ENCODE results near the gene CILP2. TPM values are rescaled to one million over a fixed set of nuclear protein-coding genes. Genes with fewer than 3 reads are reported as not detected.
A peak's percentile ranks its signal among the peaks of the same experiment; 100 is the strongest.

The CILP2 gene
- total and polyA plus RNA-seq, 12 donors = 0.07 to 0.61 (median 0.21) TPM; not detected in 2

DNA sequence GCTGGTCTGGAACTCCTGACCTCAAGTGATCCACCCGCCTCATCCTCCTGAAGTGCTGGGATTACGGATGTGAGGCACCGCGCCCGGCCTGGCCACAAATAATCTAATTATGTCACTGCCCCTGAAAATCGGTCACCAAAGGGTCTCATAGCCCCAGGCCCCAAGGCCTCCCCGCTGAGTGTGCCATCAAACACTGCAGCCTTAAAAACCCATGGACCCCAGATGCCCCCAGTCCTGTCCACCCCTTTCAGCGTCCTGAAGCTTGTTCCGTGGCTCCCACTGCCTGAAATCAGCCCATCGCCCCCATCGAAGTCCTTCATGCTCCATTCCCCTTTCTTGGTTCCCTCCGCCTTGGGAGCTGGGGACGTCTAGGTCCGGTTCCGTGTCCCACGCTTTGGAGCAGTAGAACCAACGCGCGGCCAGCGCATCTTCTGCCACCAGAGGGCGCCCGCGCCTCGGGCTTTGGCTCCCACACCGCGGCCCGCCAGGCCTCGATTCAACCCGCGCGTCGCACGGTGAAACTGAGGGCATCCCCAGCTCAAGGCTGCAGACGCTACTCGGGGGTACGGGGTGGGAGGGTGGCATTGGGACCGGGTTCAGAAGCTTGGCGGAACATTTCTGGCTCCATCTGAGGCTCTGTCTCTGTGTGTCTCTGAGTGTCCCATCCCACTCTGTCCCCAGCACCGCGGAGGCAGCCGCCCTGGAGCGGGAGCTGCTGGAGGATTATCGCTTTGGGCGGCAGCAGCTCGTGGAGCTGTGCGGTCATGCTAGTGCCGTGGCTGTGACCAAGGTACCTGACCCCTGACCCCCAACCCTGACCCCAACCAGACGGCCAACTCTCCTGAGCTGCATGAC lies 5.9 kb upstream of the CILP2 start:
- Histone ChIP-seq H3K4me3 (no peak overlapping the region), H3K36me3 (peaks cover 0 to 23% (median 0%) of the 10 kb centered on the region in 9 donors), H3K9me3 (no peaks in the 10 kb centered on the region), H3K4me1 (peaks cover 0 to 18% (median 8%) of the 10 kb centered on the region in 9 donors), H3K27ac (no peak overlapping the region), H3K27me3 (peaks cover 0 to 6% (median 0%) of the 10 kb centered on the region in 7 donors)
- peak; percentile 90 to 98 (median 96) for TF ChIP-seq CTCF (IDR thresholded peaks at IDR 0.05)
- DNase-seq (peak; percentile 74 to 90), ATAC-seq (peak; percentile 43 to 82 (median 77))
- WGBS, 2 donors = 22 to 27% methylated on average over 48 of the region's 48 CpGs
- intact Hi-C loops (cut with DNase I) = loop anchor here (1.0 to 10.0 kb wide), 11 partner anchors 21 to 433 kb away; partner anchors contain the start of gene GMIP (in 4 of the 10)

- TF ChIP-seq CTCF (IDR thresholded peaks at IDR 0.05) = no peak
- Histone ChIP-seq H3K9me3 (no peaks in the 10 kb centered on the region), H3K36me3 (peaks cover 0 to 14% (median 0%) of the 10 kb centered on the region in 9 donors), H3K4me1 (peaks cover 0 to 21% (median 16%) of the 10 kb centered on the region in 9 donors), H3K4me3 (no peak overlapping the region), H3K27me3 (peaks cover 0 to 15% (median 3%) of the 10 kb centered on the region in 7 donors), H3K27ac (no peak overlapping the region)
- 70 to 80% methylated on average over 14 of the region's 14 CpGs for WGBS, 2 donors
- no peak for ATAC-seq
- DNase-seq = no peak
- intact Hi-C loops (cut with DNase I) = loop anchor here (1.0 to 10.0 kb wide), 11 partner anchors 20 to 432 kb away; partner anchors contain the start of gene GMIP (in 4 of the 10)
Measured at GRCh38 chr19:19532806-19533701, 5.0 kb upstream of the CILP2 start.

DNA sequence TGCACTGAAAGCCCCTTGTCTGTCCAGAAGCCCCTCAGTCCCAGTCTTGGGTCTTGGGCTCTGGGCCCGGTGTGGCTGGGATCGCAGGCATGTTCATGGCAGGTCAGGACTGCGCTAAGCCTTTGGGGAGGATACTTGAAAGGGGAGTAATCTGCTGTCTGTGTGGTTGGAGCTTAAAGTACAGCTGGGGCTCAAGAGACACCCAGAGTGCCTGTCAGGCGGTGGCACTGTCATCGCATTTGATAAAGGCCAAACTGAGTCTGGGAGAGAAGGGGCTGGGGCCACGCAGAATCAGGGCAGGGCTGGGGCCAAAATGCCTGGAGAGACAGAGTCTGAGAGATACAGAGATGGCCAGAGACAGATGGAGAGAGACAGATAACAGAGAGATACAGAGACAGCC lies 4.2 kb upstream of the CILP2 start:
- 44 to 55% methylated on average over 6 of the region's 6 CpGs for WGBS, 2 donors
- Histone ChIP-seq H3K27ac (no peak overlapping the region), H3K9me3 (no peaks in the 10 kb centered on the region), H3K27me3 (peaks cover 0 to 23% (median 11%) of the 10 kb centered on the region in 7 donors), H3K4me3 (no peak overlapping the region), H3K4me1 (peaks cover 8 to 27% (median 24%) of the 10 kb centered on the region in 9 donors), H3K36me3 (peaks cover 0 to 9% (median 0%) of the 10 kb centered on the region in 9 donors)
- intact Hi-C loops (cut with DNase I) = loop anchor here (2.0 to 10.0 kb wide), 11 partner anchors 19 to 431 kb away; partner anchors contain the start of gene GMIP (in 4 of the 10)
- peak in 1 of 9 donors; percentile 14 for TF ChIP-seq CTCF (IDR thresholded peaks at IDR 0.05)
- no peak for ATAC-seq
- DNase-seq = no peak
